ENCODE results near the gene PSME4.
"Not testable (repeated sequence)": the region's sequence is repeated elsewhere in the genome, so short reads cannot be mapped to it uniquely, and the experiment has no call there.

The PSME4 gene

DNA sequence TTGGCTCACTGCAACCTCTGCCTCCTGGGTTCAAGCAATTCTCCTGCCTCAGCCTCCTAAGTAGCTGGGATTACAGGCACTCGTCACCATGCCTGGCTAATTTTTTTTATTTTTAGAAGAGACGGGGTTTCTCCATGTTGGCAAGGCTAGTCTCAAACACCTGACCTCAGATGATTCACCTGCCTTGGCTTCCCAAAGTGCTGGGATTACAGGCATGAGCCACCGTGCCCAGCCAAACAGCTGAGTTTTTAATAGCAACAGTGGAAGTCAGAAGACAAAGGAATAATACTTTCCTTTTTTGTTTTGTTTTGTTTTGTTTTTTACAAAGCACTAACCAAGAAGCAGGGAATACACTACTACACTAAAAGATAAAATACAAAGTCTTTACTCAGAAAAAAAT is 127.9 kb downstream of the PSME4 start:
- DNase-seq (ENCODE audit: low spot score), result no peak

GRCh38 chr2:53841651-53842050 is 129.1 kb downstream of the PSME4 start:
- not testable (repeated sequence) for DNase-seq (ENCODE audit: low spot score)

DNA sequence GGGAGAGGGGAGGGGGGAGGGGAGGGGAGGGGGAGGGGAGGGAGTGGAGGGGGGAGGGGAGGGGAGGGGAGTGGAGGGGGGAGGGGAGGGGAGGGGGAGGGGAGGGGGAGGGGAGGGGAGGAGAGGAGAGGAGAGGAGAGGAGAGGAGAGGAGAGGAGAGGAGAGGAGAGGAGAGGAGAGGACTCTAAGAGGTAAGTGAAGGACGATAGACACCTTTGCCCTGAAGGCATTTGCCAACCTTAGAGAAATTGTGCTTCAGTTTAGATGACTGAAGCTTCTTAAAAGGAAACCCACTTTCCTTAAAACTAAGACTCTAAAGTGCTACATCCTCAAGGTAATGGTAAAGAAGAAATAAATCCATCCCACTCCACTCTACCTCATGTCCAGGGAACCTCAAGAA is 130.2 kb downstream of the PSME4 start:
- DNase-seq (ENCODE audit: low spot score), result no peak

- DNase-seq (ENCODE audit: low spot score), result not testable (repeated sequence)
These were observed 140.9 kb downstream of the PSME4 start for GRCh38 chr2:53829980-53830290.

DNA sequence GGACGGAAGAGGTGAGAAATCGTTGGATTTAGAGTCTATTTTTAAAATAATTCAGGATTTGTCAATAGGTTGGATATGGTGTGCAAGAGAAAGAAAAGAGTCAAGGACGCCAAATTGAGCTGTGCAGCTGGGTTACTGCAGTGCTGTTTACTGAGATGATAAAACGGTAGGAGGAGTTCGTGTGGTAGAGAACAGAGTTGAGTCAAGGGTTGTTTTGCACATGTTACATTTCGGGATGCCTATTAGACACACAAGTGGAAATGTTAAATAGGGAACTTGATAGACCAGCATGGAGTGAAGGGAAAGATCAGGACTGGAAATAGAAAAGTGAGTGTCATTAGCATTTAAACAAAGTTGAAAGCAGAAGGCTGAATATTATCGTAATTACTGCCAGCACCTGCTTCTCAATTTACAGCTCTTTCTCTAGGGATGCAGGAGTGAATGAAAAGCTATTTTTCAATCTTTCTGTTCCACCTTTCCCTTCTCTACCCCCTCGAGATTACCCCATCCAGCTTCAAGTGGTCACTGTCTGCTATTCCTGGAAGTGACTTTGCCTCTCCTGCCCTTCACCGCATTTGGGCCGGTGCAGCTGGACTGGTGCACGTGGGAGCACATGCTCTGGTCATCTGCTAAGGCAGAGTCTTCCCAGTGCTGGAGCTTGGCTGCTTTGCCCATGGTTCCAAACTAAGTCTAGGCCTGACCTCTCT is 141.4 kb downstream of the PSME4 start:
- DNase-seq (ENCODE audit: low spot score), result no peak

- no peak for DNase-seq (ENCODE audit: low spot score)
These were observed 142.5 kb downstream of the PSME4 start for GRCh38 chr2:53828331-53828730.

DNA sequence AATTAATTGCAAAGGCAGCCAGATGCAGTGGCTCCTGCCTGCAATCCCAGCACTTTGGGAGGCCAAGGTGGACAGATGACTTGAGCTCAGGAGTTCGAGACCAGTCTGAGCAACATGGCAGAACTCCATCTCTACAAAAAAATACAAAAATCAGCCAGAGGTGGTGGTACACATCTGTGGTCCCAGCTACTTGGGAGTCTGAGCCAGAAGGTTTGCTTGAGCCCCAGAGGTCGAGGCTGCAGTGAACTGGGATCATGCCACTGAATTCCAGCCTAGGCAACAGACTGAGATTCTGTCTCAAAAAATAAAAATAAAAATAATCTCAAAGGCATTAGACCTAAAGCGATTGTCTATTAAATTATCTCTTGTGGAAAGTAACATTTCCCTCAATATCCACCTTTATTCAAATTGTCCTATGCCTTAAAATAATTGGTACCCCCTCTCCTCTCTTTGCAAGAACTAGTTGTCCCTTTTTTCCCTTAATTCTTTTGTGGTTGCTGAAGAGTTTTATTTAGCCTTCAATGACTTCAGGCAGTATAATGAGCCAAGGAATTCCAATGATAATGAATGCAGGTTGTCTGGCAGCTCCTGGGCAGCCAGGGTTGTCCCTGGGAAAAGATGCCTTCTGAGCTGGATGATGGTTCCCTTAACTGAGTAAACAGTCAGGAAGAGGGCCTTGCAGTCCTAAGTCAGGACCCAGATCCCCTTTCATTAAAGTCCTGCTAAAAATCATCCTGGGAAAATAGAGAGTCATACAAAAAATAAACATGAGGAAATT is 143.2 kb downstream of the PSME4 start:
- DNase-seq (ENCODE audit: low spot score), result no peak

GRCh38 chr2:53826587-53827397 is 144.0 kb downstream of the PSME4 start:
- no peak for DNase-seq (ENCODE audit: low spot score)

DNA sequence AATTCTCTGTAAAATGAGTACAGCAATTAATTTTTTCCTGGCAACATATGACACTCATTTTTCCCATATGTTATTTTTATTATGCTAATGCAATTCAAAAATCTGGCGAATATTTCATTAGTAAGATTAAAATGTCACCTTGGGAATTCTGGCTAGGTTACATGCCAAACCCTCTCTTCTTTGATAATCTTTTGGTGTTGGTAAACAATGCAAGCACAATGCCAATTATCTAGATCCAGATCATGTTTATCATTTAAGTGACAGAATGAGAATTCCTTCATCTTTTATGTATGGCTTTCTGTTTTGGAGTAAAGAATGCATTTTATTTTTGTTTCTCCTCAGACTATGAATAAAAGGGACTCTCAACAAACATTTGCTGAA is 144.8 kb downstream of the PSME4 start:
- DNase-seq (ENCODE audit: low spot score), result no peak

GRCh38 chr2:53823639-53824038 is 147.2 kb downstream of the PSME4 start:
- not testable (repeated sequence) for DNase-seq (ENCODE audit: low spot score)

DNA sequence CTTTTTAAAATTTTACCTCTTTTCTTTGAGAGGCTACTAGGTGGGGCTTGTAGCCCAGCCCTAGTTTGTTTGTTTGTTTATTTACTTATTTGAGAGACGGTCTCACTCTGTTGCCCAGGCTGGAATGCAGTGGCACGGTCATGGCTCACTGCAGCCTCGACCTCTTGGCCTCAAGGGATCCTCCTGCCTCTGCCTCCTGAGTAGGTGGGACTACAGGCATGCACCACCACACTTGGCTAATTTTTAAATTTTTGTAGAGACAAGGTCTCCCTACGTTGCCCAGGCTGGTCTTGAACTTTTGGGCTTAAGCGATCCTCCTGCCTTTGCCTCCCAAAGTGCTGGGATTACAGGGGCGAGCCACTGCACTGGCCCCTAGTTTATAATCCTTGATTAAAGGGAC is 149.0 kb downstream of the PSME4 start:
- no peak for DNase-seq (ENCODE audit: low spot score)

GRCh38 chr2:53820711-53821110 is 150.1 kb downstream of the PSME4 start:
- no peak for DNase-seq (ENCODE audit: low spot score)

- DNase-seq (ENCODE audit: low spot score), result no peak
These were observed 150.7 kb downstream of the PSME4 start for GRCh38 chr2:53820048-53820447.

GRCh38 chr2:53819634-53820033 is 151.2 kb downstream of the PSME4 start:
- no peak for DNase-seq (ENCODE audit: low spot score)

DNA sequence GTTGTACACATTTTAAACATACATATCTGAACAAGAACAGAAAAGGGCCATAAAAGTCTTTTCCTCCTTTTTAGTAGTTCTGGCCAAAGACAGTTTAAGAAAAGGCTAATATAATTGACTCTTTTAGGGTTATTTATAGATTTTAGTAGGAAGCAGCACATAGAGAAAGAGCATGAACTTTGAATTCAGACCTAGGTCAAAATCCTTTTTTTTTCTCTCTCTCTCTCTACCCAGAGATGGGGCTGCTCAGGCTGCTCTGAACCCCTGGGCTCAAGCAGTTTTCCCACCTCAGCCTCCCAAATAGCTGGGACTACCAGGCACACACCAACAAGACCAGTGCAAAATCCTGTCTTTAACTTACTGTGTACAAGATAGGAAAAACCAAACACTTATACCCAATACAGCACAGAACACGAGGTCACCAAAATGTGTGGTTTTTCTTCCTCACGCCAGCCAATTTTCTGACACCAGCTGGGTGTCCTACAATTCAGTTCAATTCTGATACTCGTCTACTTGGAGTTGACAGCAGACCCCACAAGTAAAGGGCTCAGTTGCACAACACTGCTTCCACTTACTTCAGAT is 151.8 kb downstream of the PSME4 start:
- no peak for DNase-seq (ENCODE audit: low spot score)

Data from LoVo (cell line).